Tibial nerve (tissue), 4 donors: ENCODE data around the gene DDX54. TPM values are rescaled to one million over a fixed set of nuclear protein-coding genes. Genes with fewer than 3 reads are reported as not detected.

Source experiments
- DNase-seq, 2 donors: peaks; one replicate each; pipeline ENCODE4 v3.0.0-alpha.2; 2019; ENCODE audit warnings: low spot score in 2 of 2
- H3K27ac ChIP-seq, 4 donors: fragments of 200-600 bp; sonication (generic) in 3 of 4; one replicate each; pipeline ENCODE4 v1.5.1; 2017 to 2019; ENCODE audit warnings: mild to moderate bottlenecking in 1 of 4
- H3K27me3 ChIP-seq, 2 donors: fragments of 200-600 bp; sonication (generic) in 1 of 2; one replicate each; pipeline versions ENCODE4 v1.5.1 to v1.6.0; 2017 to 2019
- H3K36me3 ChIP-seq, 3 donors: fragments of 200-600 bp; sonication (generic); one replicate each; pipeline ENCODE4 v1.5.1; 2018 to 2019
- H3K4me1 ChIP-seq, 4 donors: fragments of 200-600 bp; sonication (generic) in 3 of 4; one replicate each; pipeline ENCODE4 v1.5.1; 2017 to 2019
- H3K4me3 ChIP-seq, 4 donors: fragments of 200-600 bp; sonication (generic) in 3 of 4; one replicate each; pipeline ENCODE4 v1.5.1; 2017 to 2019; ENCODE audit warnings: mild to moderate bottlenecking in 1 of 4, moderate library complexity in 1 of 4
- H3K9me3 ChIP-seq, 4 donors: fragments of 200-600 bp; sonication (generic) in 3 of 4; one replicate each; pipeline ENCODE4 v1.5.1; 2017 to 2019
- EP300 ChIP-seq, 2 donors: sonication (generic); formaldehyde crosslinking; IDR thresholded peaks; one replicate each; pipeline ENCODE4 v1.6.1; 2017; ENCODE audit warnings: antibody characterized with exemption in 2 of 2, mild to moderate bottlenecking in 1 of 2
- POLR2A ChIP-seq, 2 donors: fragments of 450-650 bp; IDR thresholded peaks; one replicate each; pipeline ENCODE4 v1.6.1; 2017; ENCODE audit warnings: antibody characterized with exemption in 2 of 2, mild to moderate bottlenecking in 2 of 2, moderate library complexity in 2 of 2
- WGBS, 2 donors: methylation state at CpG; one replicate each; pipeline ENCODE4 v1.1.5; 2018; 5-methylcytosine and 5-hydroxymethylcytosine counted together
- total RNA-seq, 4 donors: library from RNA; depleted of rRNA; stranded (reverse); fragments of >200 nt; gene quantifications; one replicate each; pipeline ENCODE4 v1.1.0, GENCODE V29; 2016
- TF ChIP-seq, protein P1 (sequence below), 5 experiments: fragments of 200-600 bp in 3 of 5; fragments of 450-650 bp in 2 of 5; sonication (generic) in 3 of 5; IDR thresholded peaks; one replicate each; pipeline ENCODE4 v1.5.1; 2016 to 2019; ENCODE audit warnings: antibody characterized with exemption in 5 of 5, mild to moderate bottlenecking in 3 of 5, moderate library complexity in 2 of 5

DDX54 gene
- total RNA-seq, 4 donors from 2014 or later: 49.4 to 105 (median 83.0) TPM

DNA sequence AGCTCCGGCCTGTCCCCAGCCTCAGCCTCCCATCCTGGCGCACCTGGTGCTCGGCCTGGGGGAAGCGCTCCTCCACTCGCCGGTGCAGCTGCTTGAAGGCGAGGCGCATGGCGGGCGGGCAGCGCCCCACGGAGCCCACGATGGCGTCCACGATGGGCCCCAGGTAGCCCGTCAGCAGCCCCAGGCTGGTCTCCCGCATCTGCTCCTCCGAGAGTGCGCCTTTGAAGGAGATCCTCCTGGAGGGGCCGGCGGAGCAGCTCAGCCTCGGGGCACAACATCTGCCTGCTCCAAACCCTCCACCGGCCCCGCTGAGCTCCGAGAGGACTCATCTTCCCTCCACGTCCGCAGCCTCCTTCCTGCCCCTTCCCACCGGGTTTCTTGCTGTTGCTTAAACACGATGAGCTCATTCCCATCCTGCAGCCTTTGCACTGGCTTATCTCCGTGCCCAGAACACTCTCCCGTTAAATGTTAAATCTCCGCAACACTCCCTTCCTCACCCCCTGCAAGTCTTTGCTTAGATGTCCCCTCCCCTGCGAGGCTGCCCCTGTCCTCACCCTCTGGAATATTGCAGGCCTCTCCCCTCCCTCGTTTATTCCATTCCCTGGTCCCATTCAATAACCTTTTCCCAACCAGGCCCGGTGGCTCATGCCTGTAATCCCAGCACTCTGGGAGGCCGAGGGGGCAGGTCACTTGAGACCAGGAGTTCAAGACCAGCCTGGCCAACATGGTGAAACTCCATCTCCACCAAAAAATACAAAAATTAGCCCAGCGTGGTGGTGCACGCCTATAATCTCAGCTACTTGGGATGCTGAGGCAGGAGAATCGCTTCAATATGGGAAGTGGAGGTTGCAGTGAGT, 73.0 kb downstream of the DDX54 start:
- no peak for DNase-seq
- Histone ChIP-seq H3K27me3 (no peaks in the 10 kb centered on the region), H3K4me3 (no peak overlapping the region), H3K9me3 (no peaks in the 10 kb centered on the region), H3K4me1 (no peaks in the 10 kb centered on the region), H3K27ac (no peak overlapping the region), H3K36me3 (no peaks in the 10 kb centered on the region)
- TF ChIP-seq EP300 (IDR thresholded peaks at IDR 0.05) (no peak), POLR2A (IDR thresholded peaks at IDR 0.05) (no peak)
- TF ChIP-seq, protein P1, sequence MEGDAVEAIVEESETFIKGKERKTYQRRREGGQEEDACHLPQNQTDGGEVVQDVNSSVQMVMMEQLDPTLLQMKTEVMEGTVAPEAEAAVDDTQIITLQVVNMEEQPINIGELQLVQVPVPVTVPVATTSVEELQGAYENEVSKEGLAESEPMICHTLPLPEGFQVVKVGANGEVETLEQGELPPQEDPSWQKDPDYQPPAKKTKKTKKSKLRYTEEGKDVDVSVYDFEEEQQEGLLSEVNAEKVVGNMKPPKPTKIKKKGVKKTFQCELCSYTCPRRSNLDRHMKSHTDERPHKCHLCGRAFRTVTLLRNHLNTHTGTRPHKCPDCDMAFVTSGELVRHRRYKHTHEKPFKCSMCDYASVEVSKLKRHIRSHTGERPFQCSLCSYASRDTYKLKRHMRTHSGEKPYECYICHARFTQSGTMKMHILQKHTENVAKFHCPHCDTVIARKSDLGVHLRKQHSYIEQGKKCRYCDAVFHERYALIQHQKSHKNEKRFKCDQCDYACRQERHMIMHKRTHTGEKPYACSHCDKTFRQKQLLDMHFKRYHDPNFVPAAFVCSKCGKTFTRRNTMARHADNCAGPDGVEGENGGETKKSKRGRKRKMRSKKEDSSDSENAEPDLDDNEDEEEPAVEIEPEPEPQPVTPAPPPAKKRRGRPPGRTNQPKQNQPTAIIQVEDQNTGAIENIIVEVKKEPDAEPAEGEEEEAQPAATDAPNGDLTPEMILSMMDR (IDR thresholded peaks at IDR 0.05): no peak
- WGBS, 2 donors: 61 to 70% methylated on average over 35 to 39 of the region's 39 CpGs

DNA sequence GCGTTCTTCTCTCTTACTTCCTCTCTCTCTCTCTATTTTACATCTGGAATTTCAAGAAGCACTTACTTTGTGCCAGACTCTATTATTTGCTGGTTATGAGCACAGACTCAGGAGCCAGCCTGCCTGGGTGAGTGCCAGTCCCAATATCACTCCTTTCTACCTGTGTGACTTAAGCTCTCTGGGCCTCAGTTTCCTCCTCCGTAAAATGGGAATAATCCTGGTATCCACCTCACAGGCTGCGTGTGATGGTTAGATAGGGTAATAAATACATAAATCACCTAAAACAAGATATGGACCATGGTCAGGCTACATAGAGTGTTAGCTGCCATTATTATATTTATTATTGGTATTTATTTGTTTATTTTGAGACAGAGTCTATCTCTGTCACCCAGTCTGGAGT, 74.0 kb downstream of the DDX54 start:
- TF ChIP-seq EP300 (IDR thresholded peaks at IDR 0.05) (no peak), POLR2A (IDR thresholded peaks at IDR 0.05) (no peak)
- TF ChIP-seq, protein P1 (IDR thresholded peaks at IDR 0.05): no peak
- no peak overlapping the region for H3K27ac ChIP-seq
- no peaks in the 10 kb centered on the region for H3K36me3 ChIP-seq
- WGBS, 2 donors: 87 to 93% methylated on average over 3 of the region's 3 CpGs
- no peak overlapping the region for H3K4me3 ChIP-seq
- H3K4me1 ChIP-seq: no peaks in the 10 kb centered on the region
- no peaks in the 10 kb centered on the region for H3K27me3 ChIP-seq
- no peaks in the 10 kb centered on the region for H3K9me3 ChIP-seq
- no peak for DNase-seq

DNA sequence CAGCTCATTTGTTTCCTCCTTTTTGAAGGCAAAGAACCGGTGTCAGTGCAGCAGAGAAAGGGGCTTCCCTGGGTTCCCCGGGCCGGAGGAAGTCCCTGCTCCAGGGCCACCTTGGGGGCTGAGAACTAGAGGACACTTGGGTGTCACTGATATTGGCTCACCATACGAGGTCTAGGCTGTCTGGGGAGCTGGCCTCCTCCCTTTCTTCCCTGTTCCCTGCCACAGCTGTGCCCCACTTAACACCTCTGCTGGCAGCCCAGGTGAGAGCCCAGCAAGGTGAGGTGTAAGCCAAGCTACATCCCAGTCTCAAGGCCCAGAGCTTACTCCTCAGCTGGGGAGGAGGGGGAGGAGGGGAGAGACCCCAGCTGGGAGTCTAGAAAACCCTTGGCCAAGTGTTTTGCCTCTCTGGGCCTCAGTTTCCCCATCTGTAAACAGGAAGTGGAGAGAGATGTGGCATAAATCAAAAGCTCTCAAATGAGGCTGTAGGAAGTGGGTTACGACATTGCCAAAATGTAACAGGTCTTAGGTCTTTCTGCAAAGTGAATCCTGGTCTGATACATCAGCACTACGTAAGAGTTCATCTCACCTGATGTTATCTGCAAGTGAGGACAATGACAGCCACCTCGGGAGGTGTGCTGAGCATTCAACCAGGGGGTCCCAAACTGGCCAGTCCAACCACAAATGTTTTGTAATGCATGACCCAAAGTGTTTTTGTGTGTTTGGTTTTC, 75.2 kb downstream of the DDX54 start:
- no peak overlapping the region for H3K27ac ChIP-seq
- H3K27me3 ChIP-seq: no peaks in the 10 kb centered on the region
- TF ChIP-seq POLR2A (IDR thresholded peaks at IDR 0.05) (no peak), EP300 (IDR thresholded peaks at IDR 0.05) (no peak)
- TF ChIP-seq, protein P1 (IDR thresholded peaks at IDR 0.05): no peak
- no peaks in the 10 kb centered on the region for H3K36me3 ChIP-seq
- H3K4me1 ChIP-seq: no peaks in the 10 kb centered on the region
- 51 to 79% methylated on average over 7 of the region's 7 CpGs for WGBS, 2 donors
- no peak overlapping the region for H3K4me3 ChIP-seq
- DNase-seq: no peak
- H3K9me3 ChIP-seq: no peaks in the 10 kb centered on the region

DNA sequence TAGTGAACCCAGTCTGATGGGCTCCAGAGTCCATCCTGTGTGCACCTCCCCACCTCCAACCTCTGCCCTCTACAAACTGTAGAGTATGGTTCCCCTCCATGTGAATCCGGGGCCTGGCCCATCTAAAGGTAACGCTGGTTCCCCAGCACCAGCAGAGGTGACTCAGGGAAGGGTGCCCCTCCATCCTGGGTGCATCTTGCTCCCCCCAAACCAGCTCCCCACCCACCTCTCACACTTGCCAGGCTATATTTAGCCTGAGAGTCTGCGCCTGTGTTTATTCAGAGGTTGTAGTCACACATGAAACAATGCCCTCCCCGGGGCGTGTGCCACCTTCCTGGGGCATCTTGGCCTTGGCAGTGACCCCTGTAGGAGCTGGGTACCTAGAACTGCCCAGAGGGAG, 75.9 kb downstream of the DDX54 start:
- Histone ChIP-seq H3K9me3 (no peaks in the 10 kb centered on the region), H3K4me3 (no peak overlapping the region), H3K4me1 (no peaks in the 10 kb centered on the region), H3K27ac (no peak overlapping the region), H3K27me3 (no peaks in the 10 kb centered on the region), H3K36me3 (no peaks in the 10 kb centered on the region)
- DNase-seq: no peak
- 80 to 93% methylated on average over 5 of the region's 5 CpGs for WGBS, 2 donors
- TF ChIP-seq POLR2A (IDR thresholded peaks at IDR 0.05) (no peak), EP300 (IDR thresholded peaks at IDR 0.05) (no peak)
- TF ChIP-seq, protein P1 (IDR thresholded peaks at IDR 0.05): no peak

DNA sequence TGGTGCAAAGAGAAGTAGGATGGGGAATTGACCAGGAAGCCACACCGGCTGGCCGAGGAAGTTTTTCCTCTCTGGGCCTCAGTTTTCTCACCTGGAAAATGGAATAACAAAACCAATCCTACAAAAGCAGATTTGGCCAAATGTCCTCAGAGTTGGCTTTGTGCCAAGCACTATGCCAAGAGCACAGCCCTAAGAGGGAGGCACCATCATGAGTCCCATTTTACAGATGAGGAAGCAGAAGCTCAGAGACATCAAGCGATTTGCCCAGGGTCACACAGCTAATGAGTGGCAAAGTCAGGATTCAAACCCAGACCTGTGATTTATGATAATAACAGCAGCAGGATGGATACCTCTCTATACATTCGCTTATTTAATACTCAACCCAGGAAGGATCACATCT, 77.0 kb downstream of the DDX54 start:
- H3K36me3 ChIP-seq: no peaks in the 10 kb centered on the region
- peaks cover 0 to 5% (median 0%) of the 10 kb centered on the region in 4 donors for H3K4me1 ChIP-seq
- H3K27ac ChIP-seq: no peak overlapping the region
- TF ChIP-seq, protein P1 (IDR thresholded peaks at IDR 0.05): no peak
- TF ChIP-seq POLR2A (IDR thresholded peaks at IDR 0.05) (no peak), EP300 (IDR thresholded peaks at IDR 0.05) (no peak)
- WGBS, 2 donors: 94 to 96% methylated on average over 4 of the region's 4 CpGs
- H3K9me3 ChIP-seq: no peaks in the 10 kb centered on the region
- no peak overlapping the region for H3K4me3 ChIP-seq
- H3K27me3 ChIP-seq: peaks cover 0 to 10% of the 10 kb centered on the region in 2 donors
- no peak for DNase-seq
